Activated naive CD8-positive, alpha-beta T cell treated with anti-CD3 and anti-CD28 coated beads, Interleukin-2, amount 10 ng/mL, durations not matched to agents 7 days and 5 days (primary cell): ENCODE measurements around the gene A3GALT2. TPM values are rescaled to one million over a fixed set of nuclear protein-coding genes. Genes with fewer than 3 reads are reported as not detected.

Source experiments
- ATAC-seq: fragments of 150-1000 bp; cut with Tn5 transposase; one replicate; pipeline ENCODE4 v1.10.0; 2021; ENCODE audit warnings: low read depth, moderate library complexity
- POLR2A ChIA-PET: fragments of 350-600 bp; sonication (Branson Sonifier 250); formaldehyde crosslinking; loops from one replicate; lab custom pipeline; 2021; ENCODE audit warnings: antibody characterized with exemption; lab: Charles Lee
- DNase-seq: peaks from one replicate; pipeline ENCODE4 v3.0.0; 2021
- H3K27ac Mint-ChIP-seq: one replicate; pipeline ENCODE4 v1.8.0; 2022; ENCODE audit warnings: mild to moderate bottlenecking, mixed read lengths
- H3K27me3 Mint-ChIP-seq: one replicate; pipeline ENCODE4 v1.8.0; 2022; ENCODE audit warnings: mild to moderate bottlenecking, moderate library complexity, mixed read lengths
- H3K36me3 Mint-ChIP-seq: one replicate; pipeline ENCODE4 v1.8.0; 2021; ENCODE audit warnings: mild to moderate bottlenecking, mixed read lengths
- H3K4me1 Mint-ChIP-seq: one replicate; pipeline ENCODE4 v1.8.0; 2021; ENCODE audit warnings: mixed read lengths
- H3K4me3 Mint-ChIP-seq: one replicate; pipeline ENCODE4 v1.8.0; 2022; ENCODE audit warnings: mild to moderate bottlenecking, moderate library complexity, mixed read lengths
- H3K9me3 Mint-ChIP-seq: one replicate; pipeline ENCODE4 v1.8.0; 2021; ENCODE audit warnings: mixed read lengths
- total RNA-seq, 2 experiments: library from RNA; stranded (reverse); gene quantifications; one replicate each; pipeline ENCODE4 v1.2.3, GENCODE V29; 2021

The A3GALT2 gene
- total RNA-seq, result under 1 TPM in 1 of 2 experiments, not detected in 1; 0.31 TPM

GRCh38 chr1:33320619-33321165 lies at the start of gene A3GALT2:
TSS of gene A3GALT2 (minus strand) at chr1:33321098. CDS start at chr1:33321098, 0 bp downstream.
- no peak within 1 kb of the TSS for H3K4me3 Mint-ChIP-seq
- H3K36me3 Mint-ChIP-seq, result peaks cover 7% of the 10 kb centered on the region
- no peak for DNase-seq
- no peaks in the 10 kb centered on the region for H3K9me3 Mint-ChIP-seq
- POLR2A ChIA-PET, result no interaction called here
- no peaks in the 10 kb centered on the region for H3K4me1 Mint-ChIP-seq
- ATAC-seq, result no peak
- H3K27ac Mint-ChIP-seq, result no peak within 1 kb of the TSS
- peaks cover 17% of the 10 kb centered on the region for H3K27me3 Mint-ChIP-seq

DNA sequence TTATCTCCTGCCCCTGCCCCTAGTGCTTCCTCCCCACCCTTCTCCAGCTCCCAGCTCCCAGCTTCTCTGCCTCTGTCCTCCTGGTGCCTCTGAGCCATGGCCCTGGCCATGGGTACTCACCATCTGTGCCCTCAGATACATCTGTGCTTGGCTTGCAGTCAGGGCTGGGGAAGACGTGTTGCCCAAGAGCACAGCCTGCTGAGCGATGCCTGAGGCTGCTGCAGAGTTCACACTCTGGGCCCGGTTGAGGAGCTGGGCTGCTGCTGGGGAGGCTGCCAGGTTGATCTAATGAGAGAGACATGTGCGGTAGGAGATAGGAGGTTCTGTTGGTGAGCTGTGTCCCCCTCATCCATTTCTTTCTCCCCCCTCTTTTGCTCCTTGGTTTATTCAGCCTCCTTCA lies 49.4 kb upstream of the A3GALT2 start:
- POLR2A ChIA-PET, result no interaction called here
- no peak overlapping the region for H3K27ac Mint-ChIP-seq
- H3K27me3 Mint-ChIP-seq, result peaks cover 3% of the 10 kb centered on the region

DNA sequence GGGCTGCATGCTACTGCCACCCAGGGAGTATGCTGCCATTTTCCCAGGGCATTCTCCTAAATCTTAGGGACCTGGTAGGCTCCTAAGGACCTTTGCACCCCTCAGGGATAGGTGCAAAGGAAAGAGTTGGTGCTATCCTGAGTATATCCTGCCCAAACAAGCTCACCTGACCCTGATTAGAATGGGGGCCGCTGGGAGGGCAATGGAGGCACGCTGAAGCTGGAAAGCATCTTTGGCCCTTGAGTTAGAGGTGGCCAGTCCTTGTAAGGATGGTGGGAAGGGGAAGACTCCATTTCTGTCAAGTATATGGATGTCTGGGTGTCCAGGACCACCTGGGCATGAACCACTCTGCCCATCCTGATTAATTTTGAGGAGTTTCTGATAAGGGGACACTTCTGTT lies 48.9 kb upstream of the A3GALT2 start:
- ATAC-seq, result no peak

More for the DNA sequence above, 49.4 kb upstream of the A3GALT2 start:
- DNase-seq (no peak), ATAC-seq (no peak)
- peaks cover 4% of the 10 kb centered on the region for H3K4me1 Mint-ChIP-seq
- H3K9me3 Mint-ChIP-seq, result no peaks in the 10 kb centered on the region
- H3K4me3 Mint-ChIP-seq, result no peak overlapping the region
- no peaks in the 10 kb centered on the region for H3K36me3 Mint-ChIP-seq

DNA sequence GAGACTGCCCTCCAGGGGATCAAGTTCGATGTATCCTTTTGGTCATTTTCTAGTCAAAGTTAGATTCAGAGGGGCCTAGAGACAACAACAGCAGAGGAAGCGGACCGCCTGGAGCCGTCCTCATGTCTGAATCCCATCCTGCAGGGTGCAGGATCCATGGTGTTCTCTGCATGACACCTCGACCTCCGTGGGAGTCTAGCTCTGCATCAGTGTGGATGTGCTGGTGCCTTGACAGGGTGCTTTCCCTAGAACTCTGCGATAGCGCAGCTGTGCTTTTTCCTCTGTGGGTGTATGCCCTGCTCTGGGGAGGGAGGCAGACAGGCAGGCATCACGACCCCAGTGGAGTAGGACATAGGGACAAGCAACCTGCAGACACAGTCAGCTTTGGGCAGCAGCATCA lies 48.2 kb upstream of the A3GALT2 start:
- no peak overlapping the region for H3K27ac Mint-ChIP-seq
- H3K4me1 Mint-ChIP-seq, result peaks cover 4% of the 10 kb centered on the region
- DNase-seq (no peak), ATAC-seq (no peak)
- H3K27me3 Mint-ChIP-seq, result peaks cover 3% of the 10 kb centered on the region
- no peaks in the 10 kb centered on the region for H3K9me3 Mint-ChIP-seq
- H3K36me3 Mint-ChIP-seq, result no peaks in the 10 kb centered on the region
- no peak overlapping the region for H3K4me3 Mint-ChIP-seq
- POLR2A ChIA-PET, result interaction anchor here (0.6 kb wide), 1 partner anchor 189 kb away, joined by 3 read pairs; no protein-coding TSS in a partner anchor

More for the DNA sequence above, 48.9 kb upstream of the A3GALT2 start:
- H3K4me1 Mint-ChIP-seq, result peaks cover 4% of the 10 kb centered on the region
- no peaks in the 10 kb centered on the region for H3K36me3 Mint-ChIP-seq
- H3K27me3 Mint-ChIP-seq, result peaks cover 3% of the 10 kb centered on the region
- H3K27ac Mint-ChIP-seq, result no peak overlapping the region
- POLR2A ChIA-PET, result no interaction called here
- H3K9me3 Mint-ChIP-seq, result no peaks in the 10 kb centered on the region
- no peak overlapping the region for H3K4me3 Mint-ChIP-seq
- no peak for DNase-seq

GRCh38 chr1:33368431-33368830 lies 47.5 kb upstream of the A3GALT2 start:
- Mint-ChIP-seq H3K27me3 (peaks cover 2% of the 10 kb centered on the region), H3K27ac (no peak overlapping the region), H3K4me1 (peaks cover 4% of the 10 kb centered on the region), H3K36me3 (no peaks in the 10 kb centered on the region), H3K9me3 (no peaks in the 10 kb centered on the region), H3K4me3 (no peak overlapping the region)
- POLR2A ChIA-PET, result interaction anchor here (0.6 kb wide), 1 partner anchor 189 kb away, joined by 3 read pairs; no protein-coding TSS in a partner anchor
- ATAC-seq (no peak), DNase-seq (no peak)

DNA sequence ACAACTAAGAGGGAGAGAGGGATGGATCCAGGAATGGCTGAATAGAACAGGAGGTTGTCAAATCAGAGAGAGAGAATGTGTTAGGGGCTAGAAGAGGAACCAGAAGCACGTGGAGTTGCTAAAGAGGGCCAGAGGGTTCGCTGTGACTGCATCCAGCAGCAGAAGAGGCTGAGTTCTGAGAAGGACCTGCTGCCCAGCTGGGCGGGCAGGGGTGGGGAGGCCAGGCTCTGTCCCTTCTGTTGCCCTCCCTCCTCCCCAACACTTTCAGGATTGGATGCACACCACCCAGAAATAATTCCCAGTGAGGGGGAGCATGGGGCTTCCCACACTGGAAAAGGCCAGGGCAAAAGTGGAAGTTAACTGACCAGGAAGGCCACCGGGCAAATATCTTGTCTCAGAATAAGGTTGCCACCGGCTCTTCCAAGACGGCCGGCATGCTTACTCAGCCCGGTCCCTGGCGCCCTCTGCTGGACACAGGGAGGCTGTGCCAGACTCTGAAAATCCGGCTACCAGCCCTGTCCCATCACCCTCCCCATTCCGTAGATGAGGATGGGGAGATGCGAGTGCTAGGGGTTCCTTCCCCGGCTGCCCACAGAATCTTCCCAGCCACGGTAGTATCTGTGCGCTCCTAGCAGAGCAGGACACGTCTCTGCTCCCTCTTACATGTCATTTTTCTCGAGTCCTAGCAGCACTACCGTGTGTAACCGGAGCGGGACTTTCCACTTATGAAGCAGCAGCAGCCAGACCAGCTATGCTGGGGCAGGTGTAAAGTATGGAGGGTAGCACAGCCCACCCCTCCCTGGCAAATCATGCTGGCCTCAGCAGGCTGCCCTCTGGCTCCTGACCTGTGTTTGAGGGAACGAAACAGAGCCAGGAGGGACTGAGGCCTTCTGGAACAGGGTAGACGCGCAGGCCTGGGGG lies 46.8 kb upstream of the A3GALT2 start:
- no peak overlapping the region for H3K27ac Mint-ChIP-seq
- H3K27me3 Mint-ChIP-seq, result peaks cover 2% of the 10 kb centered on the region
- peaks cover 4% of the 10 kb centered on the region for H3K4me1 Mint-ChIP-seq
- DNase-seq, result peak; percentile 89
- H3K9me3 Mint-ChIP-seq, result no peaks in the 10 kb centered on the region
- no peaks in the 10 kb centered on the region for H3K36me3 Mint-ChIP-seq
- no peak overlapping the region for H3K4me3 Mint-ChIP-seq
- ATAC-seq, result peak; percentile 79
- POLR2A ChIA-PET, result interaction anchor here (0.8 kb wide), 1 partner anchor 18 kb away, joined by 3 read pairs; no protein-coding TSS in a partner anchor

DNA sequence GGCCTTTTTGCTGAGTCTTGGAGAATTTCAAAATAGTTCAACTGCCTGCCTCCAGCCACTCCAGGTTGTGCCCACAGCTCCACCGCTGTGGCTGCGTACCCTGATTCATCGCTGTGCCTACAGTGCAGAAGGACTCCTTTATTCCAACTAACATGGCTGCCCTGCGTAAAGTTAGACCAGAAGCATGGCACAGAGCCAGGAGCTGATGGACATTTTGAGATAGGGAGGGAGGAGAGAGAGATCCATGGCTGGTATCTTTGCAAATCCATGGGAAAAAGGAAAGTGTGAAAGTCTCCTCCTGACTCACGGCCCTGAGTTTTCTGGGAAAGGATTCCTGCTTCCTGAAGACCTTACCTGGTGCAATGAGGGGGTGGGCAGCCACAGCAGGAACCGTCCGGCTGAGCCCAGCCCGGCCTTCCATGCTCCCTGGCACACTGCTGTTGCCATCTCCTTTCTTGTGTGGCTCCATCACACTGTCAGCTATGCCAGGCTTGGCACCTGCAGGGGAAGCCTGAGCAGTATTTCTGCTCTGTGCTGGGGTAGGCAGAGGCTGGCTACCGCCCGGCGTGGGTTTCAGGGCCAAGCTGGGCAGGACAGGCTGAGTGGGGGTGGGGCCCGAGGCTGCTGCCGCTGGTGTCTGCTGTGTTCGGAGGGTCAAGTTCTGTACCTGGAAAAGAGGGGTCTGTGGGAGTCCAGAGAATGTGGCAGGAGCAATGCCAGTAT lies 46.0 kb upstream of the A3GALT2 start:
- Mint-ChIP-seq H3K9me3 (no peaks in the 10 kb centered on the region), H3K27ac (peak overlapping the region; percentile 30), H3K4me1 (peaks cover 4% of the 10 kb centered on the region), H3K36me3 (no peaks in the 10 kb centered on the region), H3K27me3 (peaks cover 2% of the 10 kb centered on the region), H3K4me3 (no peak overlapping the region)
- POLR2A ChIA-PET, result interaction anchor here (0.6 to 0.8 kb wide), 2 partner anchors 17 to 551 kb away, joined by 3 read pairs; no protein-coding TSS in a partner anchor
- ATAC-seq (no peak), DNase-seq (no peak)

- ATAC-seq (no peak), DNase-seq (no peak)
- H3K4me1 Mint-ChIP-seq, result peaks cover 11% of the 10 kb centered on the region
- H3K36me3 Mint-ChIP-seq, result no peaks in the 10 kb centered on the region
- H3K27ac Mint-ChIP-seq, result no peak overlapping the region
- H3K4me3 Mint-ChIP-seq, result no peak overlapping the region
- POLR2A ChIA-PET, result interaction anchor here (1.3 kb wide), 1 partner anchor 14 kb away, joined by 6 read pairs; no protein-coding TSS in a partner anchor
- no peaks in the 10 kb centered on the region for H3K9me3 Mint-ChIP-seq
- H3K27me3 Mint-ChIP-seq, result peaks cover 2% of the 10 kb centered on the region
Measured at GRCh38 chr1:33365560-33365997, 44.7 kb upstream of the A3GALT2 start.

- Mint-ChIP-seq H3K4me1 (peaks cover 11% of the 10 kb centered on the region), H3K36me3 (no peaks in the 10 kb centered on the region), H3K27me3 (peaks cover 2% of the 10 kb centered on the region), H3K27ac (no peak overlapping the region), H3K4me3 (no peak overlapping the region), H3K9me3 (no peaks in the 10 kb centered on the region)
- DNase-seq (no peak), ATAC-seq (no peak)
- POLR2A ChIA-PET, result interaction anchor here (1.3 kb wide), 1 partner anchor 13 kb away, joined by 6 read pairs; no protein-coding TSS in a partner anchor
Measured at GRCh38 chr1:33364565-33364918, 43.6 kb upstream of the A3GALT2 start.

- POLR2A ChIA-PET, result no interaction called here
- H3K4me3 Mint-ChIP-seq, result no peak overlapping the region
Measured at GRCh38 chr1:33363470-33363861, 42.6 kb upstream of the A3GALT2 start.

GRCh38 chr1:33363021-33363420 lies 42.1 kb upstream of the A3GALT2 start:
- POLR2A ChIA-PET, result interaction anchor here (0.7 kb wide), 1 partner anchor 67 kb away, joined by 4 read pairs; no protein-coding TSS in a partner anchor
- Mint-ChIP-seq H3K4me1 (peaks cover 11% of the 10 kb centered on the region), H3K27me3 (no peaks in the 10 kb centered on the region), H3K27ac (no peak overlapping the region), H3K4me3 (no peak overlapping the region), H3K36me3 (no peaks in the 10 kb centered on the region), H3K9me3 (no peaks in the 10 kb centered on the region)
- ATAC-seq (no peak), DNase-seq (no peak)

More at GRCh38 chr1:33363470-33363861, 42.6 kb upstream of the A3GALT2 start:
- H3K36me3 Mint-ChIP-seq, result no peaks in the 10 kb centered on the region
- no peaks in the 10 kb centered on the region for H3K9me3 Mint-ChIP-seq
- peaks cover 11% of the 10 kb centered on the region for H3K4me1 Mint-ChIP-seq
- ATAC-seq (no peak), DNase-seq (no peak)
- H3K27ac Mint-ChIP-seq, result no peak overlapping the region
- H3K27me3 Mint-ChIP-seq, result no peaks in the 10 kb centered on the region

DNA sequence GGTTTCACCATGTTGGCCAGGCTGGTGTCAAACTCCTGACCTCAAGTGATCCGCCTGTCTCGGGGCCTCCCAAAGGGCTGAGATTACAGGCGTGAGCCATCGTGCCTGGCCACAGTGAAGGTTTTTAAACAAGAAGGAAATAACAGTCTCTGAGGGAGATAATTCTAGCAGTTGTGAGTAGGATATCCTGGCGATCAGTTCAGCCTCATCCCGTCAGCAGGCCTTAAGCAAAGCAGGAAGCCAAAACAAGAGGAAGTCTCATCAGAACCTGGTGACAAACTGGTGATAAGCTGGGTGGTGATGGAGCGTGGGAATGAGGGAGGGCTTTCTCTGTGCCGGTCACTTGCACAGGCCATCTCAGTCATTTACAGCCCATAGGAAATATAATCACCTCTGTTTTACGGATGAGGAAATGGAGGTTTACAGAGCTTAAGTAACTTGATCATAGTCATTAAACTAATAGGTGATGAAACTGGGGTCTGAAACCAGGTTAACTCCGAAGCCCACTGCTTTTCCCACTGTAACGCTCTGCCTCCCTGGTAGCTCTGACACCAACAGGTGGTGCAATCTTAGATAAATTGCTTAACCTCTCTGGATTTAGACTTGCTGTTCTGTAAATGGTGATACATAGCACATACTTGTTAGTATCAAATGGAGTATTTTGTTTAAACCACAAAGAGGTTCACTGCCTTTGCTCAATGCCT lies 40.8 kb upstream of the A3GALT2 start:
- Mint-ChIP-seq H3K9me3 (no peaks in the 10 kb centered on the region), H3K27ac (no peak overlapping the region), H3K36me3 (no peaks in the 10 kb centered on the region), H3K27me3 (no peaks in the 10 kb centered on the region), H3K4me1 (peaks cover 7% of the 10 kb centered on the region), H3K4me3 (no peak overlapping the region)
- DNase-seq (no peak), ATAC-seq (no peak)
- POLR2A ChIA-PET, result no interaction called here
